ENCODE data around the gene DVL1. TPM values are rescaled to one million over a fixed set of nuclear protein-coding genes. Genes with fewer than 3 reads are reported as not detected.

The DVL1 gene
- total and polyA plus RNA-seq, 9 of the 15 experiments (the other 6 are each of a cell fraction or from before 2014, with no cell fraction given) = 0.62 to 135 (median 24.3) TPM

DNA sequence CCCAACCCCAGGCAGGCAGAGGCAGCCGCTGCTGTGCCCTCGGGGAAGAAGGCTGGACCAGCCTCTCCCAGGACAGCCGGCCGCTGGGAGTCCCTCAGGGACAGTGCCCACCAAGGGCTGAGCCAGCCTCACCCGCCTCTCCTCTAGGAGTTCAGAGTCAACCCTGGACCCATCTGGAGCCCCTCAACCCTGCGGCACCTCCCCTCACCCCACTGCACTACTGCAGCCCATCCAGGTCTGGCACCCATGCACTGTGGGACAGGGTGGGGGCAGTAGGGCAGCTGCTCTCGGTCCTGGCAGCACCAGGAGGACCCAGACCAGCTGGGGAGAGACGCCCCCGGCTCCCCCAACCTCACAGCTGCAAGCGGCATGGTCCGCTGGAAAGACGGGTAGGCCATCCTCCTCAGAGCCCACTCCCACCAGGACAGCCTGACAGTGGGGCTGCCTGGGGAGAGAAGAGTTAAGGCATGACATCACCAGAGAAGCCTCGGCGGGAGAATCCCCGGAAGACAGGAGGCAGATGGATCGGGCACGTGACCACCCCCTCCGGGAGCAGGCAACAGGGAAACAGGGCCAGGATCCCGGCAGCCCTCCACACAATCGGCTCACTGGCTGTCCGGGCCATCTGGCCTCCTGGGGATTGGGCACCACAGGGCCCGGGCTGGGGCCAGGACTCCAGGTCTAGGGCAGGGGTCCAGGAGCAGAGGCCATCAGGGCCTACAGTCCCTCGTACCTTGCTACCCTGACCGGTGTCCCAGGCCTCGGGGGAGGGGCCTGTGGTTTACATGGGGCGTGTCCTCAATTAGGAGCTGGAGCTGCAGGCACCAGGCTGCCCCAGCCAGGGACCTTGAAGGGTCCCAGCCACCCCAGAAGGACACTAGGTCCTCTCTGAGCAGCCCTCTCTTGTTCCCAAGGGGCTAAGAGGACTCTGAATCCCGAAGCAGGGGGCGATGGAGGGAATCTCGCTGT lies 44.6 kb downstream of the DVL1 start (continued):
- TF ChIP-seq, protein P1, sequence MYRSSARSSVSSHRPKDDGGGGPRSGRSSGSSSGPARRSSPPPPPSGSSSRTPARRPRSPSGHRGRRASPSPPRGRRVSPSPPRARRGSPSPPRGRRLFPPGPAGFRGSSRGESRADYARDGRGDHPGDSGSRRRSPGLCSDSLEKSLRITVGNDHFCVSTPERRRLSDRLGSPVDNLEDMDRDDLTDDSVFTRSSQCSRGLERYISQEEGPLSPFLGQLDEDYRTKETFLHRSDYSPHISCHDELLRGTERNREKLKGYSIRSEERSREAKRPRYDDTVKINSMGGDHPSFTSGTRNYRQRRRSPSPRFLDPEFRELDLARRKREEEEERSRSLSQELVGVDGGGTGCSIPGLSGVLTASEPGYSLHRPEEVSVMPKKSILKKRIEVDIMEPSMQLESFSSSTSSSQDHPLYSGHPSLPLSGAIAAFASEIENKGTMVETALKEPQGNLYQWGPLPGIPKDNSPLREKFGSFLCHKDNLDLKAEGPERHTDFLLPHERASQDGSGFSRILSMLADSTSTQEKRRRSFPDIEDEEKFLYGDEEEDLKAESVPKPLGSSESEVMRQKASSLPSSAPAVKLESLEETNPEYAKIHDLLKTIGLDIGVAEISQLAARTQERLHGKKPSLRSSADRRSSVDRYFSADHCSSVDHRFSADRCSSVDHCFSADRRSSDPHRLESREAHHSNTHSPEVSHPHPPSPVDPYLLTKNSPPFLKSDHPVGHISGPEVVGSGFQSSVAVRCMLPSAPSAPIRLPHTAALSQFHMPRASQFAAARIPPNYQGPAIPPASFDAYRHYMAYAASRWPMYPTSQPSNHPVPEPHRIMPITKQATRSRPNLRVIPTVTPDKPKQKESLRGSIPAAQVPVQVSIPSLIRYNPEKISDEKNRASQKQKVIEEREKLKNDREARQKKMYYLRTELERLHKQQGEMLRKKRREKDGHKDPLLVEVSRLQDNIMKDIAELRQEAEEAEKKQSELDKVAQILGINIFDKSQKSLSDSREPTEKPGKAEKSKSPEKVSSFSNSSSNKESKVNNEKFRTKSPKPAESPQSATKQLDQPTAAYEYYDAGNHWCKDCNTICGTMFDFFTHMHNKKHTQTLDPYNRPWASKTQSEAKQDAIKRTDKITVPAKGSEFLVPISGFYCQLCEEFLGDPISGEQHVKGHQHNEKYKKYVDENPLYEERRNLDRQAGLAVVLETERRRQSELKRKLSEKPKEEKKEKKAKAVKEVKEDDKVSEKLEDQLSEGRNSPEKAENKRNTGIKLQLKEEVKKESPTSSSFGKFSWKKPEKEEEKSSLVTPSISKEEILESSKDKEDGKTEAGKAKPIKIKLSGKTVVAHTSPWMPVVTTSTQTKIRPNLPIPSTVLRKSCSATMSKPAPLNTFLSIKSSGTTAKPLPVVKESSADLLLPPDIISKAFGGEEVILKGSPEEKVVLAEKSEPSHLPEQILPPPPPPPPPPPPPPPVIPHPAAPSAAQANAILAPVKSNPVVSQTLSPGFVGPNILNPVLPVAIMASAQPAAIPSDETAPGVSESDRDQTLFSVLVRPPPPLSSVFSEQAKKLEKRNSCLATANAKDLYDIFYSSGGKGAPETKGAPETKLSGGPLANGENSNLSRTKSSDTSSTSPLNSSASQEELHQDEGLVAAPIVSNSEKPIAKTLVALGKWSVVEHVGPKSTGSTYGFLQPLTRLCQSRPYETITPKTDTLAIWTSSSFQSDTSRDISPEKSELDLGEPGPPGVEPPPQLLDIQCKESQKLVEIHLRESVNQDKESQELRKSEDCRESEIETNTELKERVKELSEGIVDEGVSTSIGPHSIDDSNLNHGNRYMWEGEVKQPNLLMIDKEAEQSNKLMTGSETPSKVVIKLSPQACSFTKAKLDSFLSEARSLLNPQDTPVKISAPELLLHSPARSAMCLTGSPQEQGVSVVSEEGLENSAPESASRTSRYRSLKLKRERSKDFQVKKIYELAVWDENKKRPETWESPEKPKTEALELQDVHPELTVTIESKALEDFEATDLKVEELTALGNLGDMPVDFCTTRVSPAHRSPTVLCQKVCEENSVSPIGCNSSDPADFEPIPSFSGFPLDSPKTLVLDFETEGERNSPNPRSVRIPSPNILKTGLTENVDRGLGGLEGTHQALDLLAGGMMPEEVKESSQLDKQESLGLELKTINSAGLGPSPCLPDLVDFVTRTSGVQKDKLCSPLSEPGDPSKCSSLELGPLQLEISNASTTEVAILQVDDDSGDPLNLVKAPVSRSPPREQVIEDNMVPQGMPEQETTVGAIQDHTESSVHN (IDR thresholded peaks at IDR 0.05; ENCODE audit: borderline replicate concordance in 1 of 2, low read depth in 1 of 2) = no peak
- TF ChIP-seq, protein P2, sequence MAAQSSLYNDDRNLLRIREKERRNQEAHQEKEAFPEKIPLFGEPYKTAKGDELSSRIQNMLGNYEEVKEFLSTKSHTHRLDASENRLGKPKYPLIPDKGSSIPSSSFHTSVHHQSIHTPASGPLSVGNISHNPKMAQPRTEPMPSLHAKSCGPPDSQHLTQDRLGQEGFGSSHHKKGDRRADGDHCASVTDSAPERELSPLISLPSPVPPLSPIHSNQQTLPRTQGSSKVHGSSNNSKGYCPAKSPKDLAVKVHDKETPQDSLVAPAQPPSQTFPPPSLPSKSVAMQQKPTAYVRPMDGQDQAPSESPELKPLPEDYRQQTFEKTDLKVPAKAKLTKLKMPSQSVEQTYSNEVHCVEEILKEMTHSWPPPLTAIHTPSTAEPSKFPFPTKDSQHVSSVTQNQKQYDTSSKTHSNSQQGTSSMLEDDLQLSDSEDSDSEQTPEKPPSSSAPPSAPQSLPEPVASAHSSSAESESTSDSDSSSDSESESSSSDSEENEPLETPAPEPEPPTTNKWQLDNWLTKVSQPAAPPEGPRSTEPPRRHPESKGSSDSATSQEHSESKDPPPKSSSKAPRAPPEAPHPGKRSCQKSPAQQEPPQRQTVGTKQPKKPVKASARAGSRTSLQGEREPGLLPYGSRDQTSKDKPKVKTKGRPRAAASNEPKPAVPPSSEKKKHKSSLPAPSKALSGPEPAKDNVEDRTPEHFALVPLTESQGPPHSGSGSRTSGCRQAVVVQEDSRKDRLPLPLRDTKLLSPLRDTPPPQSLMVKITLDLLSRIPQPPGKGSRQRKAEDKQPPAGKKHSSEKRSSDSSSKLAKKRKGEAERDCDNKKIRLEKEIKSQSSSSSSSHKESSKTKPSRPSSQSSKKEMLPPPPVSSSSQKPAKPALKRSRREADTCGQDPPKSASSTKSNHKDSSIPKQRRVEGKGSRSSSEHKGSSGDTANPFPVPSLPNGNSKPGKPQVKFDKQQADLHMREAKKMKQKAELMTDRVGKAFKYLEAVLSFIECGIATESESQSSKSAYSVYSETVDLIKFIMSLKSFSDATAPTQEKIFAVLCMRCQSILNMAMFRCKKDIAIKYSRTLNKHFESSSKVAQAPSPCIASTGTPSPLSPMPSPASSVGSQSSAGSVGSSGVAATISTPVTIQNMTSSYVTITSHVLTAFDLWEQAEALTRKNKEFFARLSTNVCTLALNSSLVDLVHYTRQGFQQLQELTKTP (IDR thresholded peaks at IDR 0.05; ENCODE audit: low read depth in 1 of 2, partially characterized antibody in 2 of 2) = no peak
- TF ChIP-seq, protein P3, sequence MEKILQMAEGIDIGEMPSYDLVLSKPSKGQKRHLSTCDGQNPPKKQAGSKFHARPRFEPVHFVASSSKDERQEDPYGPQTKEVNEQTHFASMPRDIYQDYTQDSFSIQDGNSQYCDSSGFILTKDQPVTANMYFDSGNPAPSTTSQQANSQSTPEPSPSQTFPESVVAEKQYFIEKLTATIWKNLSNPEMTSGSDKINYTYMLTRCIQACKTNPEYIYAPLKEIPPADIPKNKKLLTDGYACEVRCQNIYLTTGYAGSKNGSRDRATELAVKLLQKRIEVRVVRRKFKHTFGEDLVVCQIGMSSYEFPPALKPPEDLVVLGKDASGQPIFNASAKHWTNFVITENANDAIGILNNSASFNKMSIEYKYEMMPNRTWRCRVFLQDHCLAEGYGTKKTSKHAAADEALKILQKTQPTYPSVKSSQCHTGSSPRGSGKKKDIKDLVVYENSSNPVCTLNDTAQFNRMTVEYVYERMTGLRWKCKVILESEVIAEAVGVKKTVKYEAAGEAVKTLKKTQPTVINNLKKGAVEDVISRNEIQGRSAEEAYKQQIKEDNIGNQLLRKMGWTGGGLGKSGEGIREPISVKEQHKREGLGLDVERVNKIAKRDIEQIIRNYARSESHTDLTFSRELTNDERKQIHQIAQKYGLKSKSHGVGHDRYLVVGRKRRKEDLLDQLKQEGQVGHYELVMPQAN (IDR thresholded peaks at IDR 0.05; ENCODE audit: borderline replicate concordance) = no peak
- peak; percentile 34; the same call in 1 of the 2 replicates for TF ChIP-seq ESRRA (IDR thresholded peaks at IDR 0.05; ENCODE audit: borderline replicate concordance, low read depth)
- TF ChIP-seq DMBX1 (CRISPR knock-in tag; IDR thresholded peaks at IDR 0.05; ENCODE audit: borderline replicate concordance) = peak; percentile 58; the same call in 1 of the 2 replicates
- TF ChIP-seq CHD4 (IDR thresholded peaks at IDR 0.05; ENCODE audit: insufficient read depth, insufficient replicate concordance, low read depth, low read length, poor library complexity, severe bottlenecking) = no peak
